ENCODE data around the gene MCC.
"Not testable (repeated sequence)": the region's sequence is repeated elsewhere in the genome, so short reads cannot be mapped to it uniquely, and the experiment has no call there.

MCC gene

GRCh38 chr5:113425909-113426308 is 62.3 kb downstream of the MCC start:
- DNase-seq (ENCODE audit: low read depth, low spot score): no peak

DNA sequence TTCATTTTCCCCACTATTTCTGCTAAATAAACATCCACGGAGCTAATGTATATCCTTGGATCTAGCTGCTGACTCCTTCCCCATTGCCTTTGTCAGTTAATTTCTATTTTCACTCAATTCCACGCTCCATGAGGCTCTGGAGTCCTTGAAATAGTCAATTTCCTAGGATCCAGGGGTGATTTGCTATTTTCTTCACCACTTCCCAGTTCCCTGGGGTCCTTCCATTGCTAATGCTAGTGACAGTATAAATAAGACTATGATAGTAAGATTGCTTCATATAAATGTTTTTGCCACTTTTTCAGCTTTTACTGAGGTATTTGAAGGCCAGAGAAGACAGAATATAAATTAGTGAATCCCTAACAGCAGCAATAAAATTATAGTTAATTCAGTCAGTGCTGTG is 66.6 kb downstream of the MCC start:
- DNase-seq (ENCODE audit: low read depth, low spot score): no peak

GRCh38 chr5:113405530-113405929 is 82.7 kb downstream of the MCC start:
- no peak for DNase-seq (ENCODE audit: low read depth, low spot score)

- DNase-seq (ENCODE audit: low read depth, low spot score): no peak
These were observed 84.0 kb downstream of the MCC start for GRCh38 chr5:113404269-113404668.

GRCh38 chr5:113397986-113398385 is 90.3 kb downstream of the MCC start:
- DNase-seq (ENCODE audit: low read depth, low spot score): not testable (repeated sequence)

GRCh38 chr5:113397046-113397445 is 91.2 kb downstream of the MCC start:
- no peak for DNase-seq (ENCODE audit: low read depth, low spot score)

DNA sequence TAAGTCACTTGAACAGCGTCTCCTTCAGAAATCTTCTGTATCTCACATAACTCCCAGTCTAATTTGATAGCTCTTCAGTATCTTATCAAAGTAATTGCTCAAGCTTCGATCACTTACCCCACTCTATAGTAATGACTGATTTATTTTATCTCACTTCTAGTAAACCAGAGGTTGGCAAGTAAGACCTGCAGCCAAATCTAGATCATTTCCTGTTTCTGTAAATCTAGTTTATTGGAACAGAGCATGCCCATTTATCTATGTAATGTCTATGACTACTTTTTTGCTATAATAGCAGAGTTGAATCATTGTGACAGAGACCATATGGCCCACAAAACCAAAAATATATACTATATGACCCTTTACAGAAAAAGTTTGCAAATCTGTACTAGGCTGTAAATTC is 93.6 kb downstream of the MCC start:
- no peak for DNase-seq (ENCODE audit: low read depth, low spot score)

DNA sequence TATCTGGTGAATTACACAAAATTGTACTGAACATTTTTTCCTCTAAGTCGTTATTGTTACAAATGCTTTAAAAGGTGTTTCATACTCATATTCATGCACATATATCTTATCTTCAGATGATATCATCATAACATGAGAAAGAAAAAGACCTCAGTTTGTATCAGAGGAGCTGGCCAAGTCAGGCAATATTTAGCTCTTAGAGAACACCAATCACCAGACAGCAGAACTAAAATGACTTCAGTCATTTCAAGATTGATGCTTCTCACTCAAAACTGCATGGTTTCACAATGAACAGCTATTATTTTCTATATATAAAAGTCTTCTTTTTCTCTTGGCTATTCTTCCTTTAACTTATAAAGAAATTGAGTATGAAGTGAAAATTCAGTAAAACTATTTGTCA is 98.0 kb downstream of the MCC start:
- DNase-seq (ENCODE audit: low read depth, low spot score): no peak

DNA sequence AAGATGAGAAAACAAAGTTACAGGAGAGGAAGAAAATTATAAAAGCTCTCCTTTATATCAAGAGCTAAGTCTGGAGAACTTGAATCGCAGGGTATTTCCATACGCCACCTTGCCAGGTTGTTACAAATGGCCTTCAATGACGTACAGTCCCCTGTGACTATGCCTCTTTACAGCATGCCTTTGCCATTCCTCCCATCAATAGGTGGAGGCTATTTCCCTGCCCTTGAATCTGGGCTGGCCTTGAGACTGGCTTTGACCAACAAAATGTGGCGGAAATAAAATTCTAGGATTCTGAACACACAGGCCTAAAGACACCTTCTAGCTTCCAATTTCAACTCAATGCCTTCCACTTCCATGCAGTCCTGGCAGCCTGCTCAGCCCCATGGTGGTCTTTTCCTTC is 99.1 kb downstream of the MCC start:
- no peak for DNase-seq (ENCODE audit: low read depth, low spot score)

- no peak for DNase-seq (ENCODE audit: low read depth, low spot score)
These were observed 100.4 kb downstream of the MCC start for GRCh38 chr5:113387844-113388243.

GRCh38 chr5:113384782-113385285 is 103.4 kb downstream of the MCC start:
- no peak for DNase-seq (ENCODE audit: low read depth, low spot score)

DNA sequence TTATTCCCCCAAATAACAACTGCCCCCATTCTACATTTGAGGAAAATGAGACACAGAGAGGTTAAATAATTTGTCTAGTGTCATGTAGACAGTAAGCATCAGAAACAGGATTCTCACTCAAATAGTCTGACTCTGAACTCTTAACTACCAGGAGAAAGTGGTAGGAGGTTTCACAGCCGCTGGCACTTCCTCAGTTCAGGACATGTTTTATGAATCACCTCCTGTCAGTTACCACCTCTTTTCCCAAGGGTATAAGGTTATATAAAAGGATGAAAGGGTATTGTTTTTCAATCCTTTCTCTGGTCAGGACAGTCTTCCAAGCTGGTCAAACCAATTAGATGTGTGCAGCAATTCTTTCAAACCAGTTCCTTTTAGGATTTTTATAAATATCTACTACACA is 105.5 kb downstream of the MCC start:
- no peak for DNase-seq (ENCODE audit: low read depth, low spot score)

DNA sequence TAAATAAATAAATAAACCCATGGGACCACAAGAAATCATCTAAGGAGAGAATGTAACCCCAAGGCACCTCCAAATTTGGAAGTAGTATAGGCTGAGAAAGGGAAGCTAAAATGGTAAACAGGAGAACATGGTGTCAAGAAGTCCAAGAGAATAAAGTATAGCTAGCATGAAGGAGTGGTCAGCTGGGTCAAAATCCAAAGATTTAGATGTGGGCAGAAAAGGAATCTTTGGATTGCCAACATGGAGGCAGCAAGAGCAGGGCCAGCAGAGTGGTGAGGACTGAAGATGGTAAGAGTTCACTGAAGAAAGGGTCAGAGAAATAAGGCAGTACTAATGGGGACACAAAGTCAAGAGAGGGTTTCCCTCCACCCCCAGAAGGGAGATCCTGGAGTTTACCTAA is 106.5 kb downstream of the MCC start:
- DNase-seq (ENCODE audit: low read depth, low spot score): no peak

GRCh38 chr5:113380807-113381326 is 107.4 kb downstream of the MCC start:
- no peak for DNase-seq (ENCODE audit: low read depth, low spot score)

GRCh38 chr5:113379936-113380806 is 108.1 kb downstream of the MCC start:
- no peak for DNase-seq (ENCODE audit: low read depth, low spot score)

DNA sequence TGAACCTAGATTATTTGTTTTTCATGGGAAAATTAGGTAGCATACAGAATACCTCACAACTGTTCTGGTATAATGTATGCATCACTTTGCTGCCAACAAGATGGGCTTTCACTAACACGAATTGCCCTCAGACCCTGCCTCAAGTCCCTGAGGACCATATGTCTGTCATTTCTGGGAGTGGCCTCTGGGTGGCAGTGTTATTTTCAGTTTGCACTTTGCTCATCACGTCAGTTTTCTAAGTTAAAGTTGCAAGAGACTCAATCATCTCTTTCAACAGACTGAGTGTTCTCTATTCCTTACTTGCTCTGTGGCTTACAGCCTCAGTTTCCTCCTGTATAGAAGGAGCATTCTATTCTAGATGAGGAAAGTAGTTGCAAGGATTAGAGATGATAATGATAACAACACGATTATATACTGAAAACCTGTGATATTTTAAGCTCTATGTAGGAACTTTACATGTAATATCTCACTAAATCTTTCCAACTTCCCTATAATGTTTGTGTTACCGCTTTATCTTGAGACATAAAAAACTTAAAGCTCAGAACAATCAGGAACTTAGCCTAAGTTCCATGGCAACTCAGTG is 109.2 kb downstream of the MCC start:
- DNase-seq (ENCODE audit: low read depth, low spot score): peak; percentile 26

DNA sequence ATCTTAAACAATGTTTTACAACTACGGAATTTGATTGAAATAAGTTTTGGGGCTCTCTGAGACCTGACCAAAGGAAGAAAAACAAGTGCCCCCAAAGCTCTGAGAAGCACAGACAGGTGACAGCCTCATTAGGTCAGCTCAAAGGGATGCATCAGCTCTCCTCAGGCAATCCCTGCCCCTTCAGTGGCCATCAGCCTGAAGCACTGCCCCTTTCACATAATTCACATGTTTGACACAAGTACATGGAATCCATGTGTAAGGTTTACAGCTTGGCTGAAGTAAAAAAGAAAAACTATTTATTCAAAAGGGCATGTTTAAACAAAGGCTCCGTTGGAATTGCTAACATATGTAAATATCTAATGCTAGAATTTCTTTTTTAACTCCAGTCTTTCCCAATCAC is 109.7 kb downstream of the MCC start:
- no peak for DNase-seq (ENCODE audit: low read depth, low spot score)

DNA sequence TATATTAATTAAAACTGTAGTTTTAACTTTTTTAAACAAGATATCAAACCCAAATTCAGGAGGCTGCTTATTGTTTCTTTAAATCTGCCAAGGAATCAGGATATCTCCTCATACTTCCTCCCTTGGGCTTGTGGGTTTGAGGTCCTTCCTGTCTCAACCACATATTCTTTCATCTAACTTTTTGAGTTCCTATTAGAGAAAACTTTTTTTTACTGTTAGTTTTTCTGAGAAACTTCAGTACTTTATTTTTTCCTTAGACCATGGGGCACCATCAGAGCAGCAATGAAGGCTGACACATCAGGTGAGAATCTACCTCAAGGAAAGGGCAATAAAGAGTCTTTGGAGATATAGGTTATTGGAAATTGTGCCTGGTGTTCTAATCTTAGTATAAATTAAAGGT is 110.2 kb downstream of the MCC start:
- DNase-seq (ENCODE audit: low read depth, low spot score): no peak

GRCh38 chr5:113376640-113377039 is 111.6 kb downstream of the MCC start:
- DNase-seq (ENCODE audit: low read depth, low spot score): no peak

DNA sequence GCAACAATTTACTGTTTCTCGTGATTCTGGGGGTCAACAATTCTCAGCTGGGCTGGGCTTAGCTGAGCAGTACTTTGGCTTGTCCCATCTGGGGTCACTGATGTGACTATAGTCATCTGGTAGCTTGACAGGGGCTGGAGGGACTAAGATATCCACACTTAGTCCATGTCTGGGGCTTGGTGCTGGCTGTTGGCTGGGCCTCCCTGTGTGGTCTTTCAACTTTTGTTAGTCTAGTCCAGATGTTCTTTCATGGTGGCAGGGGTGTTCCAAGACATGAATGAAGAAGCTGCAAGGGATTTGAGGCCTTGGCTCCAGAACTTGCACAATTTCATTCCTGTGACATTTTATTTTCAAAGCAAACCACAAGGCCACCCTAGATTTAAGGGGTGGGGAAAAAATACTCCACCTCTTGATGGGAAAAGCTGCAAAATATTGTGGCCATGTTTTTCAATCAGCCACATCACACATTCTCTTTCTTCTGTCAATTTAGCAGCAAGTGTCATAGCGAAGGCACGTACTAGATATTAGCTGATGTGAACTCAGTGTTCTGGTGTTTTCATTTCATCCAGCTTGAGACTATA is 112.7 kb downstream of the MCC start:
- no peak for DNase-seq (ENCODE audit: low read depth, low spot score)

DNA sequence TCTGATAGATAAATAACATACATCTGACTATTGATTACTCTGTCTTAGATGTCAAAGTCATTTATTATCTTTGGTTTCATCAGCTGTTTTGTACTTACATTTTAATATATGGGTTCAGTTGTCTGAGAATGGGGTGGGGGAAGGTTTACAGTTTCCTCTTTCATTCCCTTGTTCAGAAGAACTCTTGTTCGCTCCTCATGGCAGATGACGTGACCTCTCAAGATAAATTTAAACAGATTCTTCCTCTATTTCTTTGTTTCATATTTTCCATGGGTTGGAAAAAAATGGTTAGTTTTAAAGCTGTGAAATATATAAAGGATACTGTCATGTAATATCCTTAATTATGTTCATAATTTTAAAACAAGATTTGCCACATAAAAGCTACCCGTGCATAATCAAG is 114.8 kb downstream of the MCC start:
- no peak for DNase-seq (ENCODE audit: low read depth, low spot score)

- DNase-seq (ENCODE audit: low read depth, low spot score): no peak
These were observed 116.5 kb downstream of the MCC start for GRCh38 chr5:113371721-113372196.

All from activated naive CD8-positive, alpha-beta T cell treated with anti-CD3 and anti-CD28 coated beads, Interleukin-2, amount 50 U/mL, for 16 hours (primary cell).